NCI-H1417 treated with DMSO at 0.1 percent for 48 hours (cell line): ENCODE measurements around the gene ZNF474.
"Not testable (repeated sequence)": the region's sequence is repeated elsewhere in the genome, so short reads cannot be mapped to it uniquely, and the experiment has no call there.

ENCODE experiments used
- DNase-seq: peaks from one replicate; lab custom pipeline; 2025; lab: John Stamatoyannopoulos, UW

ZNF474 gene

GRCh38 chr5:122129306-122129705 is at the start of gene ZNF474:
Gene ZNF474 (plus strand): TSS chr5:122129546. CDS start chr5:122151991, 22,445 bp downstream.
- DNase-seq = no peak

GRCh38 chr5:122081541-122081940 is 47.8 kb upstream of the ZNF474 start:
- DNase-seq = no peak

- DNase-seq = no peak
Measured at GRCh38 chr5:122083535-122083934, 45.8 kb upstream of the ZNF474 start.

GRCh38 chr5:122085041-122085440 is 44.3 kb upstream of the ZNF474 start:
- DNase-seq = no peak

- DNase-seq = no peak
Measured at GRCh38 chr5:122089096-122090013, 40.0 kb upstream of the ZNF474 start.

GRCh38 chr5:122091936-122092600 is 37.3 kb upstream of the ZNF474 start:
- no peak for DNase-seq

- no peak for DNase-seq
Measured at GRCh38 chr5:122093415-122094180, 35.7 kb upstream of the ZNF474 start.

GRCh38 chr5:122094251-122094650 is 35.1 kb upstream of the ZNF474 start:
- DNase-seq = not testable (repeated sequence)

- no peak for DNase-seq
Measured at GRCh38 chr5:122095158-122095557, 34.2 kb upstream of the ZNF474 start.

GRCh38 chr5:122097391-122097790 is 32.0 kb upstream of the ZNF474 start:
- DNase-seq = no peak

GRCh38 chr5:122099060-122099790 is 30.1 kb upstream of the ZNF474 start:
- no peak for DNase-seq

- no peak for DNase-seq
Measured at GRCh38 chr5:122101636-122102285, 27.6 kb upstream of the ZNF474 start.

- DNase-seq = no peak
Measured at GRCh38 chr5:122102825-122103224, 26.5 kb upstream of the ZNF474 start.

GRCh38 chr5:122105909-122106308 is 23.4 kb upstream of the ZNF474 start:
- no peak for DNase-seq

GRCh38 chr5:122107016-122107415 is 22.3 kb upstream of the ZNF474 start:
- DNase-seq = no peak

GRCh38 chr5:122110987-122111386 is 18.4 kb upstream of the ZNF474 start:
- DNase-seq = no peak

GRCh38 chr5:122111460-122111859 is 17.9 kb upstream of the ZNF474 start:
- no peak for DNase-seq

GRCh38 chr5:122112063-122112462 is 17.3 kb upstream of the ZNF474 start:
- DNase-seq = no peak

- DNase-seq = no peak
Measured at GRCh38 chr5:122112733-122113558, 16.4 kb upstream of the ZNF474 start.

GRCh38 chr5:122114501-122114900 is 14.8 kb upstream of the ZNF474 start:
- no peak for DNase-seq
